Adrenal gland (tissue), 12 donors: ENCODE results near the gene FBXL7. TPM values are rescaled to one million over a fixed set of nuclear protein-coding genes. Genes with fewer than 3 reads are reported as not detected.

Source experiments
- DNase-seq, 7 donors: peaks; one replicate each; pipeline ENCODE4 v3.0.0-alpha.2; 2019 to 2020
- H3K27ac ChIP-seq, 5 donors: fragments of 200-600 bp; sonication (generic) in 4 of 5; 1 replicate in 3 of 5; 2 replicates in 2 of 5; pipeline versions ENCODE4 v1.5.1 to v1.8.0; 2016 to 2020; ENCODE audit warnings: mild to moderate bottlenecking in 1 of 5
- H3K27me3 ChIP-seq: fragments of 200-600 bp; 2 replicates; pipeline ENCODE4 v1.8.0; 2021
- H3K36me3 ChIP-seq, 2 donors: fragments of 200-600 bp; replicated peaks in 1 of 2; 1 replicate in 1 of 2; 2 replicates in 1 of 2; pipeline versions ENCODE4 v1.5.1 to v1.8.0; 2018 to 2022
- H3K4me1 ChIP-seq, 2 donors: fragments of 200-600 bp; replicated peaks in 1 of 2; 1 replicate in 1 of 2; 2 replicates in 1 of 2; pipeline versions ENCODE4 v1.5.1 to v1.8.0; 2018 to 2021
- H3K4me3 ChIP-seq, 4 donors: fragments of 200-600 bp; sonication (generic) in 3 of 4; one replicate each; pipeline ENCODE4 v1.5.1; 2016 to 2018
- H3K9me3 ChIP-seq, 3 donors: fragments of 200-600 bp; sonication (generic) in 1 of 3; replicated peaks in 1 of 3; 1 replicate in 2 of 3; 2 replicates in 1 of 3; pipeline versions ENCODE4 v1.5.1 to v1.8.0; 2016 to 2021
- CTCF ChIP-seq, 6 experiments: fragments of 450-650 bp in 4 of 6; fragments of 200-600 bp in 2 of 6; sonication (generic) in 1 of 6; IDR thresholded peaks; 1 replicate in 5 of 6; 2 replicates in 1 of 6; pipeline versions ENCODE4 v1.5.1 to v1.8.0; 2016 to 2021; ENCODE audit warnings: antibody characterized with exemption in 6 of 6, mild to moderate bottlenecking in 2 of 6, moderate library complexity in 1 of 6
- POLR2A ChIP-seq, 2 donors: fragments of 450-650 bp; IDR thresholded peaks; one replicate each; pipeline ENCODE4 v1.6.1; 2017; ENCODE audit warnings: antibody characterized with exemption in 2 of 2, mild to moderate bottlenecking in 2 of 2, moderate library complexity in 1 of 2
- WGBS, 4 donors: extraction: QIAGEN DNeasy Blood & Tissue Kit in 2 of 4; methylation state at CpG; one replicate each; pipeline versions ENCODE4 v1.1.5 to v1.1.7; 2013 to 2017; 5-methylcytosine and 5-hydroxymethylcytosine counted together
- intact Hi-C, 2 donors: fragments of 100-400 bp; cut with DNase I; formaldehyde crosslinking; loops; one replicate each; pipeline versions ENCODE4 v1.14.1 to v1.15.0; 2022 to 2023
- polyA plus RNA-seq, 3 donors: library from polyadenylated mRNA; stranded (reverse); fragments of 200-250 nt in 2 of 3; fragments of 350-450 nt in 1 of 3; fragmentation: Illumina TruSeq in 1 of 3; extraction: RNeasy Lipid Tissue Mini Kit (QIAGEN cat#74804) in 1 of 3; gene quantifications; one replicate each; pipeline ENCODE4 v1.2.3, GENCODE V29; 2013 to 2014
- total RNA-seq, 9 donors: library from RNA; depleted of rRNA in 4 of 9; stranded (reverse); fragments of >200 nt in 4 of 9; fragments of 120-200 nt in 1 of 9; fragmentation: NEBNext Ultra II Directional in 1 of 9; extraction: Animal tissue kit (Norgen Biotek cat#: 25700) in 1 of 9; gene quantifications; one replicate each; pipeline versions ENCODE4 v1.1.0 to v1.2.4, GENCODE V29; 2013 to 2023
- donor health status: healthy with polysubstance abuse.
- donor health status: Bipolar disorder and iron deficiency.
- donor health status: DM: yes; HTN: yes; CAD: no.
- donor health status: DM: no; HTN: no; CAD: no.
- donor health status: DM: no; HTN: no; CAD: no.
- donor health status: DM: yes; HTN: yes; CAD: no.

Gene FBXL7
- total and polyA plus RNA-seq, 12 donors = 22.6 to 59.1 (median 34.0) TPM

DNA sequence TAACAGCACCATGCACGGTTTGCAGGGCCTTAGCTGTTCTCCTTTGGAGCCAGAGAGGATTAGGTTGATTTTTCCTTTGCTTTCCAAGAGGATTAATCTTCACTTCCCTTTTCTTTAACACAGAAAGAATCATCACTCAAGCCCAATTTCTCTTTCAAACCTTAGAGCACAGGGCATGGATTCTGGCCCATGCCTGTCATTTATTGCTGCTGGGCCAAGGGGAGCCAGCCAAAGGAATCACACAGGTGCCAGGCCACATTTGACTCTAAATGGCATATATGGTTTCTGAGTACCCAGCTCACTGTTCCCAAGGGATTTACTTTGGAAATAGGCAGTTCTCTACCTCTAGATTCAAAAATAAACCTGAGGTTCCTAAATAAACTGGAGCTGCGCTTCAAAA lies 58.3 kb downstream of the FBXL7 start:
- H3K4me1 ChIP-seq = no peaks in the 10 kb centered on the region
- H3K9me3 ChIP-seq = no peaks in the 10 kb centered on the region
- intact Hi-C loops = no loop called here
- H3K27me3 ChIP-seq = no peaks in the 10 kb centered on the region
- 87 to 94% (median 91%) methylated on average over 2 of the region's 2 CpGs for WGBS, 4 donors
- no peaks in the 10 kb centered on the region for H3K36me3 ChIP-seq
- no peak for TF ChIP-seq POLR2A (IDR thresholded peaks at IDR 0.05)
- no peak for TF ChIP-seq CTCF (IDR thresholded peaks at IDR 0.05)
- H3K4me3 ChIP-seq = no peak overlapping the region
- no peak overlapping the region for H3K27ac ChIP-seq
- DNase-seq = no peak

DNA sequence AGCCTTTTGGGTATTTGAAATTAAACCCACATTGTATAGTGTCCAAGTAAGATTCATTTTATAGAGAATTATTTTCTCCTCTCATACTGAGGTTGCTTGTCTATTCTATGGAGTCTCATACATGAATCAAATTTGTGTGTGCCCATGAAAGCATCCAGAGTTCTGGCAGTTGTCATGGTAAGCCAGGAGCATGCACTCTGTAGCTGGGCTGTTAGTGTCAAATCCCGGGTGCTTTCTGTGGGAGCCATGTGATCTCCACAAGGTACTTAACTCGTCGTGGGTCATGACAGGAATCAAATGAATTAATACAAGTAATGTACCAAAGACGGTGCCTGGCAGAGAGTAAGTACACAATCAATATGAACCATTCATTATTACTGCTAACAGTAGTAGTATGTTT lies 58.7 kb downstream of the FBXL7 start:
- intact Hi-C loops = no loop called here
- TF ChIP-seq POLR2A (IDR thresholded peaks at IDR 0.05) (no peak), CTCF (IDR thresholded peaks at IDR 0.05) (no peak)
- 73 to 81% (median 80%) methylated on average over 4 of the region's 4 CpGs for WGBS, 4 donors
- Histone ChIP-seq H3K4me3 (no peak overlapping the region), H3K9me3 (no peaks in the 10 kb centered on the region), H3K27ac (no peak overlapping the region), H3K27me3 (no peaks in the 10 kb centered on the region), H3K4me1 (no peaks in the 10 kb centered on the region), H3K36me3 (no peaks in the 10 kb centered on the region)
- no peak for DNase-seq

- H3K27ac ChIP-seq = no peak overlapping the region
- H3K4me1 ChIP-seq = no peaks in the 10 kb centered on the region
- H3K27me3 ChIP-seq = no peaks in the 10 kb centered on the region
- no peak for TF ChIP-seq POLR2A (IDR thresholded peaks at IDR 0.05)
- no peak for TF ChIP-seq CTCF (IDR thresholded peaks at IDR 0.05)
- intact Hi-C loops = no loop called here
- H3K36me3 ChIP-seq = no peaks in the 10 kb centered on the region
- no peaks in the 10 kb centered on the region for H3K9me3 ChIP-seq
- 81 to 91% (median 86%) methylated on average over 3 of the region's 3 CpGs for WGBS, 4 donors
- H3K4me3 ChIP-seq = peak overlapping the region in 1 of 4 donors; percentile 6
- no peak for DNase-seq
These were observed 60.4 kb downstream of the FBXL7 start for GRCh38 chr5:15560421-15560820.

DNA sequence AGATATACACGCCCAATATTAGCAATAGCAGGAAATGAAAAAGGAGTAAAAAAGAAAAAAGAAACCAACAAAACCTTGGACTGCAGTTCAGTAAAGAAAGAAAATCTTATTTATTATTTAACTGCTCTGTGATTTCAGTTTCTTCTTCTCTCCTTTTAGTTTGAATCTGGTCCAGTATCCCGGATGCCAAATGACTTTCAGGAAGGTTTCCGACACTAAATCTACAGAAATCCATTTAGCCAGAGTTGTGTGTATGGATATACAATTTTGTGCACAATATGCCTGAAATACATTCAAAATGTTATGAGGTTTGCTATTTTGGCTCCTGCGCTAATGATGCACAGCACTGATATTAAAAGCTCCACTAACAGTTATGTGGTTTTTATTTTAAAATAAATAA lies 64.5 kb downstream of the FBXL7 start:
- no peak for DNase-seq
- no peak for TF ChIP-seq POLR2A (IDR thresholded peaks at IDR 0.05)
- no peak for TF ChIP-seq CTCF (IDR thresholded peaks at IDR 0.05)
- intact Hi-C loops = no loop called here
- no peaks in the 10 kb centered on the region for H3K9me3 ChIP-seq
- no peaks in the 10 kb centered on the region for H3K36me3 ChIP-seq
- H3K4me1 ChIP-seq = peaks cover 0 to 11% of the 10 kb centered on the region in 2 donors
- no peaks in the 10 kb centered on the region for H3K27me3 ChIP-seq
- WGBS, 4 donors = 87 to 94% (median 89%) methylated on average over 4 of the region's 4 CpGs
- H3K27ac ChIP-seq = no peak overlapping the region
- H3K4me3 ChIP-seq = no peak overlapping the region
